GM12873 (cell line): ENCODE measurements around the gene ZNF223.

Experiments used
- TF ChIP-seq, protein P1 (sequence below): IDR thresholded peaks from 2 replicates; pipeline ENCODE4 v1.5.1; 2012; ENCODE audit warnings: low read depth, mild to moderate bottlenecking, moderate library complexity, low read length, control low read depth; ENCODE audit not compliant: insufficient read depth; ENCODE audit errors: missing control alignments

ZNF223 gene

DNA sequence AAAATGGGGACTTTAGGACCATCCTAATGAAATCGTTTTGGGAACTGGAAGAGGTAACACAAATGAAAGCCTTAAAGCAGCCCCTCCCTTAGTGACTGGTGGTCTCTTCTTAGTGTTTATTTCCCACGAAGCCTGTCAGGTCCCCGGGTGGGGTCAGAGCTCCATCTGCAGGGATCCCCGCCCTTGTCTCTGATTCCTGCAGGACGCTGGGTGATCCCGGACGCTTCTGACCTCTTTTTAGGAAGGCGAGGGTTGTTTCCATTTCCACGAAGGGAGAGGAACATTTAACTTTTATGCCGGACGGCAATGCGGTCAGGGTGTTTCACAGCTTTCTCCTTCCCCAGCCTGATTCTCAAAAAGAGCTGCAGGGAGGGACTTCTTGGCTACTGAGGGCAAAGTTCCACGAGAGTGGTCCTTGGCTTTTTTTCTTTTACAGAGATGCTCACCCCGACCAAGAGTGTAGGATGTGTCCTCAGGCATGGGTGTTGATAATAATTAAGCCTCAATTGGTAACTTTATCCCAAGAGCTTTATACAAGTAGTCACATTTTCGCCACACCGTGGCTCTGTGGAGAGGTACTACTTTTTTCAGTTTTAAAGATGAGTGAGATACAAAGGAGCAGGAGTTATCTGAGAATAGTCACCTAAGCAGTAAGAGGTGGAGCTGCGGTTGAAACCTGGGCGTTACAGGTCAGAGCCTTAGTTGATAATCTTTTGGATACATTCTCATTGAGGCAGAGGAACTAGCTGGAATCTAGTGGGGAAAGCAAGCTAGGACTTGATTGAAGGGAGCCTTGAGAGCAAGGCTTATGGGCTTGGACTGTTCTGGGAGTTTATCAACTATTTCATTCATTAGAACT lies 20.9 kb downstream of the ZNF223 start:
- TF ChIP-seq, protein P1, sequence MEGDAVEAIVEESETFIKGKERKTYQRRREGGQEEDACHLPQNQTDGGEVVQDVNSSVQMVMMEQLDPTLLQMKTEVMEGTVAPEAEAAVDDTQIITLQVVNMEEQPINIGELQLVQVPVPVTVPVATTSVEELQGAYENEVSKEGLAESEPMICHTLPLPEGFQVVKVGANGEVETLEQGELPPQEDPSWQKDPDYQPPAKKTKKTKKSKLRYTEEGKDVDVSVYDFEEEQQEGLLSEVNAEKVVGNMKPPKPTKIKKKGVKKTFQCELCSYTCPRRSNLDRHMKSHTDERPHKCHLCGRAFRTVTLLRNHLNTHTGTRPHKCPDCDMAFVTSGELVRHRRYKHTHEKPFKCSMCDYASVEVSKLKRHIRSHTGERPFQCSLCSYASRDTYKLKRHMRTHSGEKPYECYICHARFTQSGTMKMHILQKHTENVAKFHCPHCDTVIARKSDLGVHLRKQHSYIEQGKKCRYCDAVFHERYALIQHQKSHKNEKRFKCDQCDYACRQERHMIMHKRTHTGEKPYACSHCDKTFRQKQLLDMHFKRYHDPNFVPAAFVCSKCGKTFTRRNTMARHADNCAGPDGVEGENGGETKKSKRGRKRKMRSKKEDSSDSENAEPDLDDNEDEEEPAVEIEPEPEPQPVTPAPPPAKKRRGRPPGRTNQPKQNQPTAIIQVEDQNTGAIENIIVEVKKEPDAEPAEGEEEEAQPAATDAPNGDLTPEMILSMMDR, result no peak

DNA sequence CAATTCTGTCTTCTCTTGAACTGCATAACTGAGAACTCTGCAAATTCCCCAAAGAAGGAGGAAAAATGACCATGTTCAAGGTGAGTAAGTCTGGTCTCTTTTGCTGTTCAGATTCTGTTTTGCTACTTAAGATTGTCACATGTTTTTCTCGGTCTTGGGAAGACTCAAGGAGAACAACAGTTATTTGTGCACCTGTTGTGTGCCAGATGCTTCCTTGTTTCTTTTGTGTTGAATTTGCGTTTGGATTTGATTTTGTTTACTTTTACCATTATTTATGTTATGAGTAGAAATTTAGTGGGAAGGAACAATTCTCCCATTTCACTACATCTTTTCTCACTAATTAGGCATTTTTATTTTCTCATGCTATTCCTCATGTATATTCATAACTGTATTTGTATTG lies 24.5 kb downstream of the ZNF223 start:
- TF ChIP-seq, protein P1, result no peak

DNA sequence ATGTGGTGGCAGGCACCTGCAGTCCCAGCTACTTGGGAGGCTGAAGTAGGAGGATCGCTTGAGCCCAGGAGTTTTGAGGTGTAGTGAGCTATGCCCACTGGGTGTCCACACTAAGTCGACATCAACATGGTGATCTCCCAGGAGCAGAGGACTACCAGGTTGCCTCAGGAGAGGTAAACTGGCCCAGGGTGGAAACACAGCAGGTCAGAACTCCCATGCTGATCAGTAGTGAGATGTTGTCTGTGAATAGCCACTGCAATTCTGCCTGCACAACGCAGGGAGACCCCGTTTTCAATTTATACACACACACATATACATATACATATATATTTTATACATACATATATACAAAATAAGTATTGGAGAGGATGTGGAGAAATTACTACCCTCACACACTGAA lies 40.3 kb downstream of the ZNF223 start:
- TF ChIP-seq, protein P1, result no peak

DNA sequence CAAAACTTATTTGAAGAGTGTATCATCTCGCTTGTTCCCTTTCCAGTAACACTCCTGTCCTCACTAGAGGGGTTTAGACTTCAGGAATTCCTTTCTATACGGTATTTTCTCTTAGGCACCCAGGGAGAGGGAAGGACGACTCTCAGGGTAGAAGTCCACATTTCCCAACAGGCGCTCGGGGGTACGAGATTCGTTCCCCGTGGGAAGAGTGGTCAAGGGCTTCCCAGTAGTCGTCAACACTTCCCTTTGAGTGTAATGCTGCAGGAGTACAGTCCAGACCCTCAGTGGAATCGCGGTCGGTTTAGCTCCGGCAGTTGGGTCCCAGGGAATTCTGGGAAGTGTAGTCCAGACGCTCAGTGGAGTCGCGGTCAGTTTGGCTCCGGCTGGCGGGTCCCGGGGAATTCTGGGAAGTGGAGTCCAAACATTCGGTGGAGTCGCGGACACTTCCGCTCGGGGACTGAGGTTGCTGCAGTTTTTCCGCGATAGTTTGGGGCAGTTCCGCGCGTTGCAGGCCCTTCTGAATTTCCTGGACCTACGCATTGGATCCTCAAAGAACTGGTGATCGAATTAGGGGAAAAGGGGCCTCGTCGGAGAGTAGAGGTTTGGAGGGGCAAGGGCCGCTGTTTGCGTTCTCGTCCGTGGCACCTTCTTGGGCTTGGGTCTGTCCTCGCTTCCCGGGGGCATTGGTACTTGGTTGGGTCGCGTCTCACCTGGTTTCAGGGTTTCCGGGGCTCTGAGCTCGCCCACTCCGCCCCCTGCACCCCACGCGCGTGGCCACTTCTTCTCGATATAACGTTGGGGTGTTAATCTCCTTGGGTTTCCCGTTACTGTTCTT lies 42.3 kb downstream of the ZNF223 start, which contains the start of gene ZNF224:
Gene ZNF224 (plus strand): TSS at position 431 of the 835 bp plus-strand sequence. CDS start 3,513 bp downstream, outside the sequence.
- TF ChIP-seq, protein P1, result no peak

DNA sequence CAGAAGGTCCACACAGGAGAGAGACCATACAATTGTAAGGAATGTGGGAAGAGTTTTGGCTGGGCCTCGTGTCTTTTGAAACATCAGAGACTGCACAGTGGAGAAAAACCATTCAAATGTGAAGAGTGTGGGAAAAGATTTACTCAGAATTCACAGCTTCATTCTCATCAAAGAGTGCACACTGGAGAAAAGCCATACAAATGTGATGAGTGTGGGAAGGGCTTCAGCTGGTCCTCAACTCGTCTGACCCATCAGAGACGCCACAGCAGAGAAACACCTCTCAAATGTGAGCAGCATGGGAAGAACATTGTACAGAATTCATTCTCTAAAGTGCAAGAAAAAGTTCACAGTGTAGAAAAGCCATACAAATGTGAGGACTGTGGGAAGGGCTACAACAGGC lies 55.9 kb downstream of the ZNF223 start:
- TF ChIP-seq, protein P1, result no peak

DNA sequence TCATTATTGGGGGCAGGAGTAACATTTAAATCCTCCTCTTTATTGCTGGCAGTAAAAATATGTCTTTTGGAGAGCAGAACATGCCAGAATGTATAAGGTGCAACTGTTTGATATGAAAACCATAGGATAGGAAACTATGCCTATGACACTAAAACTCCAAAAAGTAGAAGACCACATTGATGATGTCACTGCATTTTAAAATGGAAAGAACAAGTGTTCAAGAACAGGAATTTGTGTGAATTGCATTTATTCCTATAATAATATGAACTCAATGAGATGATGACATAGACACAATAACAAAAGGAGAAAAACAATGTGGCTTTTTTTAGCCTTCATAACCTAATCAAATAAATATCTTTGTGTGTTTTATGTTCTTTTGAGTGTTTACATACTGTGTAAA lies 57.6 kb downstream of the ZNF223 start:
- TF ChIP-seq, protein P1, result no peak

DNA sequence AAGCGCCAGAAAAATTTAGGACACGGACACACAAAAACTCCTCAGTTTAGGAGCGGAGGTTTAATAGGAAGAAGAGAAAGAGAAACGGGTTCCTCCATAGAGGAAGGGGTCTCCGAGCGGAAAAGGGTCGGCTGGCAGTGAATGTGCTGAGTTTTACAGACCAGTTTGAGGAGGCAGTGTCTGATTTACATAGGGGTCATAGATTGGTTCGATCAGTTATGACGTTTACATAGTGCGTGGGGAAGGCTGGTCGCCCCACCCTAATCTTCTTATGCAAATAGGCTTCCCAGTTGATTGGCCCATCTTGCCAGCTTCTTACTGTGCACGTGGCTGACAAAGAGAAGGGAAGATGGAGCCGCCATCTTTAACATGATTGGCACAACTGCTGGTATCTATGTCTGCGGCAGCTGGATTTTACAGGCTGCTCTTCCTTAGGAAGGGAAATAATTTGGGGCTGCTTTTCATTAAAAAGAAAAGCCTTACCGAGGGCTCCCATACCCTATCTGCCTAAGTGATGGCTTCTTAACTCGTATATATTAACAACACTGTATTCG lies 60.2 kb downstream of the ZNF223 start:
- TF ChIP-seq, protein P1, result no peak
